Keratinocyte (primary cell): ENCODE measurements around the gene GALNT7. TPM values are rescaled to one million over a fixed set of nuclear protein-coding genes. Genes with fewer than 3 reads are reported as not detected.

ENCODE experiments used
- DNase-seq: peaks from one replicate; pipeline ENCODE4 v3.0.0-alpha.2; 2011; ENCODE audit warnings: low read depth, missing footprints, low spot score
- FAIRE-seq: peaks from 2 replicates; lab custom pipeline; 2011; peaks lifted over from hg19 to GRCh38; lab: Jason Lieb, UNC
- H2AFZ ChIP-seq: 2 replicates; pipeline ENCODE4 v1.6.0; 2012; ENCODE audit warnings: low read length, control low read depth, inconsistent platforms; ENCODE audit not compliant: control insufficient read depth
- H3K27ac ChIP-seq: 2 replicates; pipeline ENCODE4 v1.5.1; 2011; ENCODE audit warnings: low read length; ENCODE audit not compliant: control insufficient read depth, insufficient read depth
- H3K27me3 ChIP-seq: 3 replicates; pipeline ENCODE4 v1.6.0; 2011; ENCODE audit warnings: low read length; ENCODE audit not compliant: control insufficient read depth, insufficient read depth; ENCODE audit errors: extremely low read depth
- H3K36me3 ChIP-seq, 2 experiments: 2 replicates in 1 of 2; 3 replicates in 1 of 2; pipeline ENCODE4 v1.5.1; 2011; ENCODE audit warnings: low read length in 2 of 2, mild to moderate bottlenecking in 1 of 2; ENCODE audit not compliant: control insufficient read depth in 2 of 2, insufficient read depth in 2 of 2; ENCODE audit errors: extremely low read depth in 1 of 2
- H3K4me1 ChIP-seq: 3 replicates; pipeline ENCODE4 v1.5.1; 2011; ENCODE audit warnings: low read length; ENCODE audit not compliant: control insufficient read depth, insufficient read depth; ENCODE audit errors: extremely low read depth
- H3K4me2 ChIP-seq: 3 replicates; pipeline ENCODE4 v1.6.0; 2011; ENCODE audit warnings: low read depth, low read length; ENCODE audit not compliant: control insufficient read depth, insufficient read depth; ENCODE audit errors: extremely low read depth
- H3K4me3 ChIP-seq, 3 experiments: fragments of 200-600 bp in 1 of 3; sonication (generic) in 1 of 3; 2 replicates in 2 of 3; 3 replicates in 1 of 3; pipeline ENCODE4 v1.5.1; 2011 to 2016; ENCODE audit warnings: low read length in 3 of 3, mild to moderate bottlenecking in 3 of 3, control low read depth in 2 of 3, inconsistent platforms in 1 of 3, low read depth in 1 of 3, mixed read lengths in 1 of 3, mixed run types in 1 of 3, moderate library complexity in 1 of 3; ENCODE audit not compliant: control insufficient read depth in 2 of 3, insufficient read depth in 2 of 3; ENCODE audit errors: extremely low read depth in 1 of 3
- H3K79me2 ChIP-seq: 2 replicates; pipeline ENCODE4 v1.6.0; 2012; ENCODE audit warnings: low read length; ENCODE audit not compliant: control insufficient read depth, insufficient read depth
- H3K9ac ChIP-seq: 3 replicates; pipeline ENCODE4 v1.6.0; 2011; ENCODE audit warnings: low read length; ENCODE audit not compliant: control insufficient read depth, insufficient read depth; ENCODE audit errors: extremely low read depth
- H3K9me1 ChIP-seq: 3 replicates; pipeline ENCODE4 v1.6.0; 2011; ENCODE audit warnings: low read length; ENCODE audit not compliant: control insufficient read depth, insufficient read depth; ENCODE audit errors: extremely low read depth
- H3K9me3 ChIP-seq: 2 replicates; pipeline ENCODE4 v1.5.1; 2012; ENCODE audit warnings: low read depth, low read length; ENCODE audit not compliant: control insufficient read depth
- H4K20me1 ChIP-seq: 3 replicates; pipeline ENCODE4 v1.6.0; 2011; ENCODE audit warnings: low read length; ENCODE audit not compliant: control insufficient read depth, insufficient read depth; ENCODE audit errors: extremely low read depth
- EZH2 ChIP-seq: IDR thresholded peaks from one replicate; pipeline ENCODE4 v1.6.1; 2012; ENCODE audit warnings: inconsistent platforms, mild to moderate bottlenecking, low read length, moderate library complexity
- dilution Hi-C: fragments of 300-500 bp; cut with MboI; formaldehyde crosslinking; loops from one replicate; pipeline ENCODE4 v1.7.0; 2020; ENCODE audit warnings: low sequenced_read_pairs; ENCODE audit not compliant: extremely low pct_ligation_motif_present
- polyA plus RNA-seq, 5 experiments: library from polyadenylated mRNA; depleted of rRNA in 3 of 5; stranded (reverse) in 3 of 5; stranded (forward) in 1 of 5; unstranded in 1 of 5; fragments of >200 nt; gene quantifications; 1 replicate in 1 of 5; 2 replicates in 3 of 5; 3 replicates in 1 of 5; pipeline versions ENCODE4 v1.2.1 to v1.2.3, GENCODE V29; 2011 to 2012; ENCODE audit warnings: missing spikeins in 2 of 5, low read depth in 1 of 5, low replicate concordance in 1 of 5
- TF ChIP-seq, protein P1 (sequence below), 3 experiments: IDR thresholded peaks in 1 of 3; conservative IDR thresholded peaks in 1 of 3; optimal IDR thresholded peaks in 1 of 3; 2 replicates in 2 of 3; 3 replicates in 1 of 3; pipeline versions ENCODE3 to v1.5.1; 2011; ENCODE audit warnings: low read length in 3 of 3, mild to moderate bottlenecking in 3 of 3, moderate library complexity in 2 of 3, control low read depth in 1 of 3, inconsistent platforms in 1 of 3; ENCODE audit not compliant: insufficient read depth in 2 of 3; ENCODE audit errors: extremely low read depth in 1 of 3

GALNT7 gene
- polyA plus RNA-seq, 1 donor (not counting 4 experiments of a cell fraction or from before 2014, with no cell fraction given) = 28.8 TPM

DNA sequence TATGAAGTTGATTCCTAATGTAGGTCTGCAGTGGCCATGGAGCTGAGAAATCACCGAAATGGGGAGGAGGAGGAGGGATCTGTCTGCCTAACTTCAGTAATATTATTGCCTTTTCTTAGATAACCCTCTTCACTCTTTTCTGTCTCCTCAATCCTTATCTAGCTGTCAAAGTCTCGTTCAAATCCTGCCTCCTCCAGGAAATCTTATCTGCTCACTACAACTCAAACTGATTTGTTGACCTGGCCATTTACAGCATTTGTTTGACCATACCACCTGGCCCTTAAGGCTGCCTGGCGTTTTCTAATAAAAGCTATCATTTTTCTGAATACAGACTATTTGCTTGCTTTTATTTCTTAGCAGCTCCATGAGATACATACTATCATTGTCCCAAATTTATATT is 33.8 kb downstream of the GALNT7 start:
- Histone ChIP-seq H2AFZ (no peak overlapping the region), H3K4me3 (no peak overlapping the region), H3K79me2 (peaks cover 3% of the 10 kb centered on the region), H3K36me3 (no peaks in the 10 kb centered on the region), H3K4me2 (no peak overlapping the region), H3K9me1 (no peaks in the 10 kb centered on the region), H3K27ac (no peak overlapping the region), H4K20me1 (no peaks in the 10 kb centered on the region), H3K27me3 (no peaks in the 10 kb centered on the region), H3K9me3 (no peaks in the 10 kb centered on the region), H3K9ac (no peak overlapping the region), H3K4me1 (no peaks in the 10 kb centered on the region)
- FAIRE-seq = no peak
- dilution Hi-C loops = no loop called here
- no peak for DNase-seq
- no peak for TF ChIP-seq EZH2
- TF ChIP-seq, protein P1, sequence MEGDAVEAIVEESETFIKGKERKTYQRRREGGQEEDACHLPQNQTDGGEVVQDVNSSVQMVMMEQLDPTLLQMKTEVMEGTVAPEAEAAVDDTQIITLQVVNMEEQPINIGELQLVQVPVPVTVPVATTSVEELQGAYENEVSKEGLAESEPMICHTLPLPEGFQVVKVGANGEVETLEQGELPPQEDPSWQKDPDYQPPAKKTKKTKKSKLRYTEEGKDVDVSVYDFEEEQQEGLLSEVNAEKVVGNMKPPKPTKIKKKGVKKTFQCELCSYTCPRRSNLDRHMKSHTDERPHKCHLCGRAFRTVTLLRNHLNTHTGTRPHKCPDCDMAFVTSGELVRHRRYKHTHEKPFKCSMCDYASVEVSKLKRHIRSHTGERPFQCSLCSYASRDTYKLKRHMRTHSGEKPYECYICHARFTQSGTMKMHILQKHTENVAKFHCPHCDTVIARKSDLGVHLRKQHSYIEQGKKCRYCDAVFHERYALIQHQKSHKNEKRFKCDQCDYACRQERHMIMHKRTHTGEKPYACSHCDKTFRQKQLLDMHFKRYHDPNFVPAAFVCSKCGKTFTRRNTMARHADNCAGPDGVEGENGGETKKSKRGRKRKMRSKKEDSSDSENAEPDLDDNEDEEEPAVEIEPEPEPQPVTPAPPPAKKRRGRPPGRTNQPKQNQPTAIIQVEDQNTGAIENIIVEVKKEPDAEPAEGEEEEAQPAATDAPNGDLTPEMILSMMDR (optimal IDR thresholded peaks at IDR 0.05 in 1 of 3, IDR thresholded peaks at IDR 0.05 in 1 of 3, conservative IDR thresholded peaks at IDR 0.05 in 1 of 3; ENCODE audit: extremely low read depth in 1 of 3, insufficient read depth in 2 of 3, low read length in 3 of 3) = no peak

DNA sequence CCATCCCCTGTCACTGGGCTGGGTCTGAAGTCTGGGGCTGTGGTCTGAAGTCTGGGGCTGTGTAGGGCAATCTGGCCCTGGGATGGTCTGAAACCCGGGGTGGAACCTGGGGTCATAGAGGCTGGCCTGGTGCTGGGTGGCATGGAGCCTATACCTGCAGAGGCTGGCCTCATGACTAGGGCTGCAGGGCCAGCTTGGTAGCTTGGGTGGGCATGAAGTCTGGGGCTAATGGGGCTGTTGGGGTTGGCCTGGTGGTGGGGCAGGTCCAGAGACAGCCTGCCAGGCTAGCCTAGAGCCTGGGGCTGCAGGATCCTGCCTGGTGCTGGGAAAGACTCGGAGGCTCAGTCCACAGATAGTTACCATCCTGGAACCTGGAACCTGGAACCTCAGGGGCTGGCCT is 37.0 kb downstream of the GALNT7 start:
- H3K4me3 ChIP-seq = no peak overlapping the region
- H3K4me2 ChIP-seq = no peak overlapping the region
- H2AFZ ChIP-seq = no peak overlapping the region
- H3K9me1 ChIP-seq = no peaks in the 10 kb centered on the region
- dilution Hi-C loops = no loop called here
- H3K79me2 ChIP-seq = no peaks in the 10 kb centered on the region
- no peak for TF ChIP-seq EZH2
- TF ChIP-seq, protein P1 (optimal IDR thresholded peaks at IDR 0.05 in 1 of 3, IDR thresholded peaks at IDR 0.05 in 1 of 3, conservative IDR thresholded peaks at IDR 0.05 in 1 of 3; ENCODE audit: extremely low read depth in 1 of 3, insufficient read depth in 2 of 3, low read length in 3 of 3) = no peak
- H3K36me3 ChIP-seq = no peaks in the 10 kb centered on the region
- FAIRE-seq = no peak
- no peak overlapping the region for H3K9ac ChIP-seq
- no peaks in the 10 kb centered on the region for H3K27me3 ChIP-seq
- H4K20me1 ChIP-seq = no peaks in the 10 kb centered on the region
- no peaks in the 10 kb centered on the region for H3K9me3 ChIP-seq
- H3K4me1 ChIP-seq = peaks cover 10% of the 10 kb centered on the region
- DNase-seq = no peak
- H3K27ac ChIP-seq = no peak overlapping the region
